Panc1 (cell line): ENCODE measurements around the gene CDK5R1. TPM values are rescaled to one million over a fixed set of nuclear protein-coding genes. Genes with fewer than 3 reads are reported as not detected.

Source experiments
- ATAC-seq: fragments of 200-7000 bp; cut with Tn5 transposase; 2 replicates; pipeline ENCODE4 v1.9.1; 2020; ENCODE audit warnings: mild to moderate bottlenecking, moderate library complexity
- BruUV-seq: library from RNA; stranded (reverse); fragments of 400-500 nt; replicated peaks from 2 replicates; lab custom pipeline; 2021; lab: Mats Ljungman, UMichigan
- CTCF ChIA-PET: fragments of 300-600 bp; sonication (Branson Sonifier 250); formaldehyde crosslinking; loops from one replicate; lab custom pipeline; 2022; ENCODE audit warnings: antibody characterized with exemption; lab: Charles Lee
- POLR2A ChIA-PET: fragments of 300-600 bp; sonication (Branson Sonifier 250); formaldehyde crosslinking; loops from one replicate; lab custom pipeline; 2022; ENCODE audit warnings: antibody characterized with exemption; lab: Charles Lee
- DNase-seq: peaks from one replicate; pipeline ENCODE4 v3.0.0-alpha.2; 2010; ENCODE audit warnings: low read depth, low spot score
- H3K27ac ChIP-seq: 2 replicates; pipeline ENCODE4 v1.5.1; 2011; ENCODE audit warnings: mild to moderate bottlenecking, low read length, inconsistent platforms
- H3K27me3 ChIP-seq: fragments of 200-500 bp; sonication (Bioruptor generic); 2 replicates; pipeline ENCODE4 v1.6.0; 2014; ENCODE audit warnings: low read length, inconsistent platforms; ENCODE audit not compliant: control insufficient read depth, insufficient read depth
- H3K36me3 ChIP-seq: fragments of 200-500 bp; sonication (Bioruptor generic); 2 replicates; pipeline ENCODE4 v1.5.1; 2014; ENCODE audit warnings: inconsistent platforms, mild to moderate bottlenecking, low read length, moderate library complexity; ENCODE audit not compliant: control insufficient read depth, insufficient read depth
- H3K4me1 ChIP-seq: 2 replicates; pipeline ENCODE4 v1.5.1; 2011; ENCODE audit warnings: inconsistent platforms, mild to moderate bottlenecking, low read length, moderate library complexity; ENCODE audit not compliant: control insufficient read depth, insufficient read depth
- H3K4me3 ChIP-seq, 2 experiments: 2 replicates each; pipeline ENCODE4 v1.5.1; 2011 to 2012; ENCODE audit warnings: low read depth in 2 of 2, low read length in 2 of 2, mild to moderate bottlenecking in 2 of 2, inconsistent platforms in 1 of 2, moderate library complexity in 1 of 2
- H3K9me3 ChIP-seq: fragments of 200-500 bp; sonication (Bioruptor generic); 2 replicates; pipeline ENCODE4 v1.5.1; 2014; ENCODE audit warnings: low read depth, mild to moderate bottlenecking, inconsistent platforms, low read length, moderate library complexity; ENCODE audit not compliant: control insufficient read depth, insufficient read depth
- CTCF ChIP-seq: fragments of 450-650 bp; IDR thresholded peaks from 2 replicates; pipeline ENCODE4 v1.5.1; 2017; ENCODE audit warnings: mild to moderate bottlenecking
- POLR2AphosphoS5 ChIP-seq: IDR thresholded peaks from 2 replicates; pipeline ENCODE4 v1.6.1; 2012; ENCODE audit warnings: mild to moderate bottlenecking, low read depth, low read length, moderate library complexity
- REST ChIP-seq, 2 experiments: IDR thresholded peaks; 2 replicates each; pipeline ENCODE4 v1.6.1; 2011 to 2012; ENCODE audit warnings: low read depth in 2 of 2, control low read depth in 1 of 2, low read length in 1 of 2, mild to moderate bottlenecking in 1 of 2, moderate library complexity in 1 of 2; ENCODE audit not compliant: insufficient read depth in 1 of 2
- SIN3A ChIP-seq: IDR thresholded peaks from 2 replicates; pipeline ENCODE4 v1.6.1; 2012; ENCODE audit warnings: low read depth, mild to moderate bottlenecking, low read length, moderate library complexity, borderline replicate concordance; ENCODE audit not compliant: insufficient read depth
- TCF7L2 ChIP-seq: IDR thresholded peaks from 2 replicates; pipeline ENCODE4 v1.6.1; 2011; ENCODE audit warnings: mild to moderate bottlenecking, low read depth, low read length, inconsistent platforms
- in situ Hi-C: cut with HindIII; loops from 2 replicates; pipeline ENCODE4 v1.10.0; 2016; ENCODE audit warnings: low sequenced_read_pairs, low pct_unique_long_range_greater_than_20kb
- intact Hi-C: fragments of 100-400 bp; cut with micrococcal nuclease; formaldehyde crosslinking; loops from one replicate; pipeline ENCODE4 v1.10.0; 2022; ENCODE audit not compliant: unreplicated experiment
- total RNA-seq: library from RNA; stranded (reverse); gene quantifications from one replicate; pipeline ENCODE4 v1.2.1, GENCODE V29; 2021; ENCODE audit not compliant: unreplicated experiment

Gene CDK5R1
- total RNA-seq, 1 experiment from 2014 or later = 7.9 TPM

DNA sequence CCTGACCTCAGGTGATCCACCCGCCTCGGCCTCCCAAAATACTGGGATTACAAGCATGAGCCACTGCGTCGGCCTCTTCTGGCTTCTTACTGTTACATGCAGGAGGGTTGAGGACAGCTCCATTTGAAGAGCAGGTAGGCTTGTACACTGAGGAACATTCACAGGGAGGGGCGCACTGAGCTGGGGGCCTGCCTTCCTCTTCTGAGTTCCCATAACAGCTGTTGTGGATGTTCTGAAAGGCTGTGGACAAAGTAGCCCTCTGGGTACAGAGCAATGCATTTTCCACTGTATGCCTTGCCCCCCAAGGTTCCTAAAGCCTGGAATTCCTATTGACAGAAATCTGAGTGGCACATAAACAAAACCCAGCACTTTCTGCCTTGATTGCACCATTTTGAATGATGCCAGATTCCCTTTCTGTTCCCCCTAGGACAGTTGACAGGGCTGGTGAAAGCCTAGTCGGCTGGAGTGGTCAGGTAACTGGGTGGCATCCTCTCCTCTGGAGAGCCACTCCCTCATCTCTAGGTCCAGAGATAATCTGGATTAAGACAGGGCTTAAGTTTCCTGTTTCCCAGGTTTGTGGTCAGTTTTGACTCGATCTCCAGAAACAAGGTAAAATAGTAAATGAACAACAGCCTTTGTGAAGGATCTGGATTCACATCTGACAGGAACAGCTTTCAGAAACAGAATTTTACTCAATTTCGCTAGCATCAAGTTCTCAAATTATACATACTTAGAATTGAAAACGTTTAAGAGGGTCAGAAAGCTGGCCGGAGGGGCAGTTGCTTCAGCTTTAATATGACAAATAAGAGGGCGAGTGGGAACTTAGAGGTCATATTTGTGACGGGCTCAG is 1.3 kb upstream of the CDK5R1 start:
- intact Hi-C loops = no loop called here
- BruUV-seq = no TSS peak
- TF ChIP-seq CTCF = no peak
- no peak for TF ChIP-seq TCF7L2
- no peak for TF ChIP-seq SIN3A
- no peak for TF ChIP-seq POLR2AphosphoS5
- no peak for TF ChIP-seq REST (IDR thresholded peaks at IDR 0.05; ENCODE audit: insufficient read depth in 1 of 2, low read depth in 2 of 2, low read length in 1 of 2)
- in situ Hi-C loops = no loop called here
- Histone ChIP-seq H3K4me3 (peak overlapping the region; percentile 47 to 59), H3K9me3 (no peaks in the 10 kb centered on the region), H3K27me3 (no peaks in the 10 kb centered on the region), H3K27ac (peak overlapping the region; percentile 84), H3K4me1 (peaks cover 29% of the 10 kb centered on the region), H3K36me3 (peaks cover 14% of the 10 kb centered on the region; the same call in 1 of the 2 replicates)
- POLR2A ChIA-PET = no interaction called here
- ATAC-seq (no peak), DNase-seq (no peak)
- CTCF ChIA-PET = no interaction called here

- in situ Hi-C loops = no loop called here
- peaks cover 14% of the 10 kb centered on the region; the same call in 1 of the 2 replicates for H3K36me3 ChIP-seq
- peaks cover 29% of the 10 kb centered on the region for H3K4me1 ChIP-seq
- BruUV-seq = no TSS peak
- H3K4me3 ChIP-seq = peak overlapping the region; percentile 47 to 59
- peak; percentile 100 for TF ChIP-seq TCF7L2
- no peak; the same call in 1 of the 2 replicates for TF ChIP-seq SIN3A
- no peak for TF ChIP-seq REST (IDR thresholded peaks at IDR 0.05; ENCODE audit: insufficient read depth in 1 of 2, low read depth in 2 of 2, low read length in 1 of 2)
- TF ChIP-seq CTCF = no peak
- TF ChIP-seq POLR2AphosphoS5 = peak; percentile 77
- no peaks in the 10 kb centered on the region for H3K9me3 ChIP-seq
- CTCF ChIA-PET = interaction anchor here (0.7 kb wide), 1 partner anchor 25 kb away, joined by 3 read pairs; no protein-coding TSS in a partner anchor
- POLR2A ChIA-PET = no interaction called here
- peak overlapping the region; percentile 84 for H3K27ac ChIP-seq
- ATAC-seq = peak; percentile 94
- intact Hi-C loops = no loop called here
- no peak for DNase-seq
- no peaks in the 10 kb centered on the region for H3K27me3 ChIP-seq
Measured at GRCh38 chr17:32486111-32486700, 587 bp upstream of the CDK5R1 start.
